GM12874 (cell line): ENCODE measurements around the gene PPP1R15A.

Source experiments
- CTCF ChIP-seq: IDR thresholded peaks from 2 replicates; pipeline ENCODE4 v1.5.1; 2011; ENCODE audit warnings: low read depth, mild to moderate bottlenecking, control low read depth, low read length, moderate library complexity; ENCODE audit not compliant: insufficient read depth

PPP1R15A gene

GRCh38 chr19:48922548-48923490 is 50.6 kb downstream of the PPP1R15A start:
- no peak for TF ChIP-seq CTCF

- no peak for TF ChIP-seq CTCF
Measured at GRCh38 chr19:48925240-48925843, 53.1 kb downstream of the PPP1R15A start.
